ENCODE results near the gene MAGEF1.

DNA sequence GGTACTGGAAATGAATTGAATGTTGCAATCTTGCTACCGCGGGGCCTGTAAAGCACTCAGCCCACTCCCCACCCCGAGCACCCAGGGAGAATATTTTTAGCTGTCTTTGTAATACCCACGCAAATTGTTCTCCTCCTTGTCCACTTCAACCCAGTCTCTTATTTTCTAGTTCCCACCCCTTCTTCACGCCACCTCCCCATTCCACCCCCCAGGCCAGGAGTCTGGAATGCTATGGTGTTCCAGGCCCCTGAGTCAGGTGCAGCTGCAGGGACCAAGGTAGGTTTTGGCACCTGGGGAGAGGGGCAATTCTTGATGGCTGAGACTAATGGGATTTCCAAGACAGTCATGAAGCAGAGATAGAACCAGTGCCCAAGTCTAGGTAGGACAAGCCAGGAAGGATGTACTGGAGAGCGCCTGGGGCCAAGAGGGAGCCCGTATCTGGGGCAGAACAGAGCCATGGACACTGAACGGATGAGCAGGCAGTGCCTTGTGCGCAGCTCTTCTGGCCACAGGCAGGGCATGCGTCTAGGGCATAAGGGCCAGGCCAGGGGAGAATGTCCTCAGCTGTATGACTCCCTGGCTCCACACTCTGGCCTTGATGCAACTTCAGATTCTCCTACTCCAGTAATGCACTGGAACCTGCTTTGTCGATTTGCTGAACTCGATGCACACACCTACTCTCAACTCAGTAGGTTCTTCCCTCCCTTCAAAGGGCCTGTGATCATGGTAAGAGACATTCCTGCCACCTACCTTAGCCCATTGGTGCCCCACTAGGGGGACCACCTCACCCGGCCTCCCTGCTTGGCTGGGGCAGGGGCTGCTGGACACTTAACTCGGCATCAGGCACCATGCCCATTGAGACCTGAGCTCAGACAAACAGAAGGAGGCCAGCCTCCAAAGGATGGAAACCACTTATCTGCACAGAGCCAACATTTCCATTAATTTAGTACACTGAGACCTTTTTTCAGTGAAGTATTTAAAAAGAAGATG is 34.6 kb upstream of the MAGEF1 start:
- TF ChIP-seq, protein P1, sequence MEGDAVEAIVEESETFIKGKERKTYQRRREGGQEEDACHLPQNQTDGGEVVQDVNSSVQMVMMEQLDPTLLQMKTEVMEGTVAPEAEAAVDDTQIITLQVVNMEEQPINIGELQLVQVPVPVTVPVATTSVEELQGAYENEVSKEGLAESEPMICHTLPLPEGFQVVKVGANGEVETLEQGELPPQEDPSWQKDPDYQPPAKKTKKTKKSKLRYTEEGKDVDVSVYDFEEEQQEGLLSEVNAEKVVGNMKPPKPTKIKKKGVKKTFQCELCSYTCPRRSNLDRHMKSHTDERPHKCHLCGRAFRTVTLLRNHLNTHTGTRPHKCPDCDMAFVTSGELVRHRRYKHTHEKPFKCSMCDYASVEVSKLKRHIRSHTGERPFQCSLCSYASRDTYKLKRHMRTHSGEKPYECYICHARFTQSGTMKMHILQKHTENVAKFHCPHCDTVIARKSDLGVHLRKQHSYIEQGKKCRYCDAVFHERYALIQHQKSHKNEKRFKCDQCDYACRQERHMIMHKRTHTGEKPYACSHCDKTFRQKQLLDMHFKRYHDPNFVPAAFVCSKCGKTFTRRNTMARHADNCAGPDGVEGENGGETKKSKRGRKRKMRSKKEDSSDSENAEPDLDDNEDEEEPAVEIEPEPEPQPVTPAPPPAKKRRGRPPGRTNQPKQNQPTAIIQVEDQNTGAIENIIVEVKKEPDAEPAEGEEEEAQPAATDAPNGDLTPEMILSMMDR (IDR thresholded peaks at IDR 0.05): no peak
- TF ChIP-seq POLR2A (IDR thresholded peaks at IDR 0.05) (no peak), POLR2AphosphoS5 (IDR thresholded peaks at IDR 0.05) (no peak)
